ENCODE data around the gene CHST13. TPM values are rescaled to one million over a fixed set of nuclear protein-coding genes. Genes with fewer than 3 reads are reported as not detected.

CHST13 gene
- total and polyA plus RNA-seq, 2 of the 4 experiments (the other 2 are of a cell fraction): not detected

- H3K9me1 ChIP-seq (ENCODE audit: insufficient read depth, low read length): no peaks in the 10 kb centered on the region; the same call in 1 of the 2 replicates
- no peak overlapping the region for H2AK5ac ChIP-seq (ENCODE audit: low read depth, low read length)
- H3K36me3 ChIP-seq (ENCODE audit: control insufficient read depth, insufficient read depth, low read length): no peaks in the 10 kb centered on the region
- H4K20me1 ChIP-seq (ENCODE audit: insufficient read depth, low read length): no peaks in the 10 kb centered on the region
- H3K23ac ChIP-seq (ENCODE audit: low read depth, low read length): no peak overlapping the region
- DNase-seq (no peak), ATAC-seq (ENCODE audit: low read depth) (no peak)
- no peak overlapping the region for H2BK120ac ChIP-seq (ENCODE audit: low read depth, low read length)
- no peak overlapping the region for H4K91ac ChIP-seq (ENCODE audit: insufficient read depth, low read depth, low read length)
- WGBS, 2 experiments (ENCODE audit: extremely low coverage in 2 of 2, insufficient read length in 1 of 2): 49% methylated on average over 6 of the region's 6 CpGs; no CpG with 5 or more reads in 1 of the 2 experiments
- H3K4me1 ChIP-seq (ENCODE audit: control insufficient read depth, insufficient read depth, low read length): no peaks in the 10 kb centered on the region; the same call in 1 of the 2 replicates
- no TSS peak for BruUV-seq (replicated peaks)
- no peak for TF ChIP-seq NFE2L2 (IDR thresholded peaks at IDR 0.05; ENCODE audit: low read depth, low read length)
- TF ChIP-seq RFX5 (IDR thresholded peaks at IDR 0.05; ENCODE audit: low read depth, low read length): no peak
- TF ChIP-seq MAZ (IDR thresholded peaks at IDR 0.05; ENCODE audit: borderline replicate concordance, low read depth, low read length): no peak
- no peak for TF ChIP-seq SMC3 (IDR thresholded peaks at IDR 0.05; ENCODE audit: low read depth, low read length)
- no peak for TF ChIP-seq POLR2A (IDR thresholded peaks at IDR 0.05; ENCODE audit: low read depth, low read length)
- in situ Hi-C loops (cut with MboI; ENCODE audit: low sequenced_read_pairs) (loop anchor here (10.0 kb wide), 1 partner anchor 927 kb away; no protein-coding TSS in a partner anchor), dilution Hi-C loops (cut with HindIII; ENCODE audit: low sequenced_read_pairs, unreplicated experiment) (no loop called here), intact Hi-C loops (cut with micrococcal nuclease) (no loop called here)
- H2BK15ac ChIP-seq (ENCODE audit: low read depth, low read length): no peak overlapping the region
- no peak overlapping the region for H2AFZ ChIP-seq (replicated peaks; ENCODE audit: low read length, poor library complexity)
- no peaks in the 10 kb centered on the region for H3K79me1 ChIP-seq (ENCODE audit: low read depth in 1 of 2, low read length in 2 of 2)
- no peak overlapping the region for H4K8ac ChIP-seq (ENCODE audit: low read depth in 2 of 2, low read length in 2 of 2)
- H3K4ac ChIP-seq (ENCODE audit: low read depth, low read length): no peak overlapping the region
- no peak overlapping the region for H3K9ac ChIP-seq (ENCODE audit: low read depth, low read length)
- no peak overlapping the region for H3K27ac ChIP-seq (ENCODE audit: insufficient read depth, low read length)
- H2BK20ac ChIP-seq (ENCODE audit: low read depth, low read length): no peak overlapping the region
- no peak overlapping the region for H3K4me3 ChIP-seq (ENCODE audit: insufficient read depth, low read depth, low read length)
- H2AK9ac ChIP-seq (replicated peaks; ENCODE audit: low read depth, low read length, poor library complexity): no peak overlapping the region
- peaks cover 48% of the 10 kb centered on the region for H3K27me3 ChIP-seq (ENCODE audit: control insufficient read depth, insufficient read depth, low read length)
- H4K5ac ChIP-seq (ENCODE audit: low read depth, low read length): no peak overlapping the region
- no peak overlapping the region for H3K18ac ChIP-seq (ENCODE audit: low read depth, low read length)
- no peak overlapping the region for H3K4me2 ChIP-seq (ENCODE audit: low read depth, low read length)
- ChIA-PET CTCF (no interaction called here), POLR2A (ENCODE audit: unreplicated experiment) (no interaction called here)
- H3K14ac ChIP-seq (replicated peaks; ENCODE audit: low read depth, low read length): no peak overlapping the region
- no peaks in the 10 kb centered on the region for H3K9me3 ChIP-seq (ENCODE audit: control insufficient read depth, insufficient read depth, low read length)
- H3K56ac ChIP-seq (ENCODE audit: extremely low read depth, insufficient read depth, low read length): no peak overlapping the region
- no peak overlapping the region for H2BK5ac ChIP-seq (ENCODE audit: low read depth, low read length, poor library complexity, severe bottlenecking)
Measured at GRCh38 chr3:126527455-126528211, 3.7 kb downstream of the CHST13 start.
